HG03342 (cell line): ENCODE measurements around the gene DAGLA.
"Not testable (repeated sequence)": the region's sequence is repeated elsewhere in the genome, so short reads cannot be mapped to it uniquely, and the experiment has no call there.

Experiments
- ATAC-seq: cut with Tn5 transposase; IDR thresholded peaks from one replicate; pipeline ENCODE4 v1.9.1; 2021; ENCODE audit warnings: mild to moderate bottlenecking, moderate library complexity; ENCODE audit not compliant: unreplicated experiment

Gene DAGLA

DNA sequence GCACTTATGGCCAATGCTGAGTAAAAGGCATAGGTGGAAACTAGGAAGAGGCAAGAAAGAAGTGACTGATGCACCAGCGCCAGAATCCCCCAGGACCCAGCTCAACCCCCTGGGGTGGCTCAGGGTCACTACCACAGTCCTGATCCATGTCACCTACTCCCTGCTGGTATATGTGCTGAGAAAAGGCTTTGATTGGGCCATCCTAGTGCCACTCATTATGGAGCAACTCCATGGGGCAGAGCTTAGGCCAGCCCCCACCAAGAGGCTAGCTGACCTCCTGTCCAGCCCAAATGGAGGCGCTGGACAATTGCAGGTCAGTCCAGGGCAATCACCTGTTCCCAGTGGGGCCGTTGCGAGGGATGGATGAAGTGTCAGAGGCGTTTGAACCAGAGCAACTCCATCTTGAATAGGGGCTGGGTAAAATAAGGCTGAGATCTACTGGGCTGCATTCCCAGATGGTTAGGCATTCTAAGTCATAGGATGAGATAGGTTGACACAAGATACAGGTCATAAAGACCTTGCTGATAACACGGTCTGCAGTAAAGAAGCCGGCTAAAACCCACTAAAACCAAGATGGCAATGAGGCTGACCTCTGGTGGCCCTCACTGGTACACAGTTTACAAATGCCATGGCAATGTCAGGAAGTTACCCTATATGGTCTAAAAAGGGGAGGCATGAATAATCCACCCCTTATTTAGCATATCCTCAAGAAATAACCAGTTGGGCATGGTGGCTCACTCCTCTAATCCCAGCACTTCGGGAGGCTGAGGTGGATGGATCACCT, 20.6 kb upstream of the DAGLA start:
- ATAC-seq, result no peak

DNA sequence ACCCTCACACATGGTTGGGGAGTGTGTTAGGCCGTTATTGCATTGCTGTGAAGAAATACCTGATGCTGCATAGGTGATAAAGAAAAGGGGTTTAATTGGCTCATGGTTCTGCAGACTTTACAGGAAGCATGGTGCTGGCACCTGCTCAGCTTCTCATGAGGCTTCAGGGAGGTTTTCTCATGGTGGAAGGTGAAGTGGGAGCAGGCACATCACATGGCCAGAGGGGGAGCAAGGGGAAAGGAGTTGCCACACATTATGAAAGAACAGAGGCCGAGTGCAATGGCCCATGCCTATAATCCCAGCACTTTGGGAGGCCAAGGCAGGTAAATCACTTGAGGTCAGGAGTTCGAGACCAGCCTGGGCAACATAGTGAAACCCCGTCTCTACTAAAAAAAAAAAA, 19.2 kb upstream of the DAGLA start:
- not testable (repeated sequence) for ATAC-seq

DNA sequence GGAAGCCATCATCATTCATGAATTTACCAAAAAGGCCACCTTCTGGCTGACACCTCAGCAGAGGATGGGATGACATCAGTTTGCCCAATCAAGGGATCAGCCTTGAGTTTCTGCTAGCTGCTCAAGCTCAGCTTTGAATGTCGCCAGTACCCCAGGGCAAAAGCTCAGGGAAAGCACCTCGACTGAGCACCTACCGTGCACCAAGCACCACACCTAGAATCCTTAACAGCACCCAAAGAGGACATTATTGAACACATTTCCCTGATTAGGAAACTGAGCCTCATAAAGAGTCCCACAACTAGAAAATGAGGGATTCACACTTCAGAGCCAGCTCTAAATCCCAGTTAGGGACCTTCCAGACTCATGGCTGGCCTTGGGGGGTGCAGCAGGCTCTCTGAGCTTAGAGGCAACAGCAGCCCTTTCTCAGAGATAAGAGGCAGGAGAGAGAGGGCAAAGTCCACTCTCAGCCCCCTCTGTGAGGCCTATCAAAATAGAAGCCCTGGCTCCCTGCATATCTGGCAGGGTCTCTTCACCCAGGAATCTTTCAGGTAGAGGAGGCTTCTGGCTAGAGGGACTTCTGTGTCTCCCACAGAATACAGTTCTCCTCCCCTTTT, 13.4 kb upstream of the DAGLA start:
- no peak for ATAC-seq

DNA sequence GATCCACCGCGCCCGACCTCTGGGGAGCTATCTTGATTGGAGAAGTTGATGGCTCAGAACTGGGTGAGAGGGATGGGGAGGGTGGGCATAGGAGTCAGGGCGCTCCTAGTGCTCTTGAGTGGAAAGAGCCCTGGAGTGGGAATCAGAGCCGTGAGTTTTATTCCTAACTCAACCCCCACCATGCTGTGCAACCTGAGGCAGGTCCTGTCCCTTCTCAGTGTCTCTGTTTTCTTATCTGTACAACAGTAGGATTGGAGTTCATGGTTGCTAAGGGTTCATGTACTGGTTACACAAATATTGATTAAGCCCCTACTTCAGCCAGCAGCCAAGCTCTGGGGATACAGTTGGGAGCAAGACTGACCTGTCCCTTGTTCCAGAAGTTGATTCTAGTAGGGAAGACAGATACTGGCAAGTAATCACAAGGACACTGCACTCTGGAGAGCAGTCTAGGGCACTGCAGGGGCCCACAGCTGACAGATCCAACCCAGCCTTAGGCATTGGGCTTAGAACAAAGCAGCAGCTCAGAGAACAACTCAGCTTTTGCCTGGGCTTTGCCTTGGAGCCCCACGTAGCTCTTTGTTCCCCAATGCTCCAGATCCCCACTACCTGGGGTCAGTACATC, 12.4 kb upstream of the DAGLA start:
- ATAC-seq, result no peak

DNA sequence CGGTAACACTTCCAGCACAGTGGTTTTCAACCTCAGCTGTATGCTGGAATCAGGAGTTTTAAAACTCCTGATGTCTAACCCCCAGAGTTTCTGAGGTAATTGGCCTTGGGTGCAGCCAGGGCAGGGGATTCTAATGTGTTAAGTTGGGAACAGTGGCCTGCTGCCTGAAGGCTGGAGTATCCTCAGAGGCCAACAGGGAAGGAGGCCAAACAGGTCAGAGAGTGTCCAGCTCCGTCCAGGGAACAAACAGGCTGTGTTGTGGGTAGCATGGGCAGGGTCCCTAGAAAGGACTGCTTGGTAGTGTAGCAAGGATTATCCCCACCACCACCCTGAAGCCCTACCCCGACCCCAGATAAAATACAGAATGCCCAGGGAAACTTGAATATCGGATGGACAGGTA, 10.8 kb upstream of the DAGLA start:
- no peak for ATAC-seq

DNA sequence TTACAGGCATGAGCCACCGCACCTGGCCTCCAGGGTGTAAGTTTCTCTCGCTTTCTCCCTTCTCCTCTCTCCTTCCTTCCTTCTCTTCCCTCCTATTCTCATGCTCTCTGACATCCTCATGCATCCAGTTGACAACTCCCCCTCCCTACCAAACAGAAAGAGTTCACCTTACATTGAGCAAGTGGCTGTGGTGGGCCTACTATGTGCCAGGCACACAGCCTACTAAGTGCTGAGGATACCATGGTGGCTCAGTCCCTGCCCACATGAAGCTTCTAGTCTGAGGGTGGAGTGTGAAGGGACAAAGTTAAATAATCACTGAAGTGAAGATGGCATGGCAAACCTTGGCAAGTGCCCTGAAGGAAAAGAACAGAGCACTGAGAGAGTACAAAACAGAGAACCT, 9.6 kb upstream of the DAGLA start:
- ATAC-seq, result no peak

DNA sequence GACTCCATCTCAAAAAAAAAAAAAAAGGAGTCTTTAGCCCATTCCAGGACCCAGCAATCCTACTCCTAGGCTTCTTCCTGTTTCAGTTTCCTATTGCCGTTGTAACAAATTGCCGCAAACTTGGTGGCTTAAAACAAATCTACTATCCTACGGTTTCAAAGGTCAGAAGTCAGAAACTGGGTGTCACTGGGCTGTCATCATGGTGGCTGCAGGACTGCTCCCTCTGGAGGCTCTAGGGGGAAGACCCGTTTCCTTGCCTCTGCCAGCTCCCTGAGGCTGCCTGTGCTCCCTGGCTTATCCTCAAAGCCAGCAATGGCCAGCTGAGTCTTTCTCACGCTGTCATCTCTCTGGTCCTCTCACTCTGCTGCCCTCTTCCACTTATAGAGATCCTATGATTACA, 8.7 kb upstream of the DAGLA start:
- no peak for ATAC-seq

DNA sequence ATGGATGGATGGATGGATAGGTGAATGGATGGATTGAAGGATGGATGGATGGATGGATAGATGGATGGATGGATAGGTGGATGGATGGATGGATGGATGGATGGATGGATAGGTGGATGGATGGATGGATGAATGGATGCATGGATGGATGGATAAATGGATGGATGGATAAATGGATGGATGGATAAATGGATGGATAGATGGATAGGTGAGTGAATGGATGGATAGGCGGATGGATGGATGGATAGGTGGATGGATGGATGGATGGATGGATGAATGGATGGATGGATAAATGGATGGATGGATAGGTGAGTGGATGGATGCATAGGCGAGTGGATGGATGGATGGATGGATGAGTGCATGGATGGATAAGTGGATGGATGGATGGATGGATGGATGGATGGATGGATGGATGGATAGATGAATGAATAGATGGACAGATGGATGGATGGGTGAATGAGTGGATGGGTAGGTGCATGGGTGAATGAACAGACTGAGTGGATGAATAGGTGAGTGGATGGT, 6.2 kb upstream of the DAGLA start:
- ATAC-seq, result not testable (repeated sequence)

DNA sequence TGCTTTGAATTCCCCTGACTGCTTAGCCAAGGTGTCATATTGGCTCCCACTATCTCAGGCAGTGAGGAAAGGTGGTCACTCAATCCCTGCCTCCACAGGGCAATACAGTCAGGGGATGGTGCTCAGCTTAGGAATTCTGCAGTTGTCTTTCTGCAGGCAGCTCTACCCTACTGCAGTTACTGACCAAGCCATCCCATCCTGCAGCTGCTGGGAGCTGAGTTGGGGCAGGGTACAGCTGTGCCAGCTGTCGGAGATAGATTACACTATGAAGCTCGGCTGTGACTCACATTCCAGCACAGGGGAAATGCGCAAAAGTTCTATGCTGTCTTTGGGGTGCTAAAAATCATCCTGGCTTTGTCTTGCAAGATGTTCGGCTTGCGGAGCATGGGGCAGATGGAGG, 4.4 kb upstream of the DAGLA start:
- ATAC-seq, result no peak

DNA sequence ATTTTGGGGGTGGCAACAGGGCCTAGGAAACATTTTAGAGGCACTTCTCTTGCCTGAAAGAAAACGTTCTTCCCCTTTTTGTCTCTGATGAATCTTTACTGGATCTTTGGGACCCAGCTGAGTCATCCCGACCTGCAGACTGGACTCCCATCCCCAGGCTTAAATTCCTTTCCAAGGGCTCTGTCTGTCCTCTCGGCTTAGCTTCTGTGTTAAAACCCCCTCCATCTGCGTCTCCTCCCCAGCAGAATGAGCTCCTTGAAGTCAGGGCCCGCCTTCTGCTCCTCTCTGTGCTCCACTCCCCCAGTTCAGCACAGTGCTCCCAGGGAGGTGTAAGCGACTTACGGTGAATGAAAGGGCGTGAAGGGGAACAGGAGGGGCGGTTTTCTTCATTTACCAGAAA, 895 bp upstream of the DAGLA start:
- ATAC-seq, result no peak

DNA sequence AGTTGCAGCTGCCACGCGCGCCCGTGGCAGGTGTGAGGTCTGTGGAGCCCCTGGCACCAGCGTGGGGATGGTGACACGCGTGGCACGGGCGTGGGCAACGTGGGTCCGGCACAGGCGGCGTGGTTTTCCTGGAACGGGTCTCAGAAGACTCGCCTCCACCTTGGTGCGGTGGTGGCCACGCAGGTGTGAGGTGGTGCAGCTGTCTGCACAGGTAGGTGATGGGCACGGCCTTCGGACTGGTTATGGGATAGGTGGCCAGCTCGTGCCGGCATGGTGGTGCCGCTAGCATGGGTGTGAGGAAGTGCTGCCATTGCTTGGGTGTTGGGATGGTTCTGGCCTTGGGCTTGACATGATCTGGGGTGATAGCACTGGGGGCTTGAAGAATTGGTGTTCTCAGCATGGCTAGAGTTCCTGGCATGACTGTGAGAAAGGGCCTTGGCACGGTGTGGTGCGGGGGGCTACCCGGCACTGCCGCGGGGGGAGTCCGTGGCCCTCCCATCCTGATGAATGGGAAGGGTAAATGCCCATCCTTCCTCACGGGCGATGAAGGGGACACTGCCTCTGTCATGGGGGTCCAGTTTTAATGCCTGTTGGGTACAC, 531 bp downstream of the DAGLA start:
- ATAC-seq, result no peak

DNA sequence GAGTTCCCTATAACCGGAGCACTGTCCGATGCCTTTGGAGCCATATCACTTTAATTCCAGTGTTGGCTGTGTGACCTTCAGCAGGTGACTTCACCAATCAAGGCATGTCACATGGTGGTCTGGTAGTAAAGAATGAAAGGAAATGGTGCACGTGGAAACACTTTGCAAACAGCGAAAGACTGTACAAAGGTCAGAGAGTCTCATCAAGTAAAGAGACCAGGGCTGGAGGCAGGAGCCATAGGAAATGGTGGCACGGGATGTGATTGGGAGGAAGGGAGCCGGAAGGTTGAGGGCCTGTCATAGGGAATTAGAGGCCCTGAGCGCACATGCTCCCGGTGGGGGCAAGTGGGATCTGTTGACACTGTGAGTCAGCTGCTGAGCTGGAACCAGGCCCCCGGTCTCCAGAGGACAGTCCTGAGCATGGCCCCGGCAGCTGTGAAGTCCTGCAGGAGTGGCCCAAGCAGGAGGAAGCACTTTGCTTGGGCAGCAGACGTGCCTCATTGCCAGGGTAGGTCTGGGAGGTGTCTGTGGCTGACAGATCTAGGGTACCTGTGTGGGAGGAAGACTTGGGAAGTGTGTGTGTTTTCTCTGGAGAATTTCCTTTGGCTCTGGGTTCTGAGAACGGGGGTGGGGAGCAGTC, 2.0 kb downstream of the DAGLA start:
- no peak for ATAC-seq

DNA sequence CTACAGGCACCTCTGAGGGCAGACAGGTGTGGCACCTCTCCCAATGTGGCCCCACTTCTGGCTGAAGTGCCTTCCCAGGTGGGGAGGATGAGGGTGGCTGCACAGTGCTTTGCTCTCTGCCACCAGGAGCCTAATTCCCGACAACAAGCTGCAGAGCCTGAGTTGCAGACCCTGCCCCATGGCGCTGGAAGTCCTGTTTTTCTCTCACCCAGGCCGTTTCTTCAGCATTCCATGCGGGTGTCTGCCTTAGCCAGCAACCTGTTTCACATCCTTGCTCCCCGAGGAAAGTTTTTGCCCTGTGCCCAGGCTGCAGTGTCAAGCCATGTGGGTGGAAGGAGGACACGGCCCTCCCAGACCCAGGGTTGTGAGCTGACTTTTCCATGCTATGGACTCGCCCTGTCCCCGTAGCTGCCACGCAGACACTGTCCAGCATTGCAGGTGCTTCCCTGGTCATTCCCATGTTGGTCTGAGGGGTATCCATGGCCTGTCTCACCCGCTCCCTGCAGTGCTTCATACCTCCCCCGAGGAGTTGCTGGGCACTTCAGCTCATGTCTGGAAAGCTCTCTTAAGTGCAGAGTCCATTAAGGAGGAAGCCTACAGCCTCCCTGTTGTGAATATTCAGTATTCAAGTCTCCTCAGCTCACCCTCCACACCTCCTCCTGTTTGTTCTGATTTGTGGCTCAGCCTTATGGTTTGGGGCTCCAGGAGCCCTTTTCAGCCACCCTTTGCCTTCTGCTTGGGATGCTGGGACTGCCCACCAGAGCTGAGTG, 2.9 kb downstream of the DAGLA start:
- ATAC-seq, result no peak

DNA sequence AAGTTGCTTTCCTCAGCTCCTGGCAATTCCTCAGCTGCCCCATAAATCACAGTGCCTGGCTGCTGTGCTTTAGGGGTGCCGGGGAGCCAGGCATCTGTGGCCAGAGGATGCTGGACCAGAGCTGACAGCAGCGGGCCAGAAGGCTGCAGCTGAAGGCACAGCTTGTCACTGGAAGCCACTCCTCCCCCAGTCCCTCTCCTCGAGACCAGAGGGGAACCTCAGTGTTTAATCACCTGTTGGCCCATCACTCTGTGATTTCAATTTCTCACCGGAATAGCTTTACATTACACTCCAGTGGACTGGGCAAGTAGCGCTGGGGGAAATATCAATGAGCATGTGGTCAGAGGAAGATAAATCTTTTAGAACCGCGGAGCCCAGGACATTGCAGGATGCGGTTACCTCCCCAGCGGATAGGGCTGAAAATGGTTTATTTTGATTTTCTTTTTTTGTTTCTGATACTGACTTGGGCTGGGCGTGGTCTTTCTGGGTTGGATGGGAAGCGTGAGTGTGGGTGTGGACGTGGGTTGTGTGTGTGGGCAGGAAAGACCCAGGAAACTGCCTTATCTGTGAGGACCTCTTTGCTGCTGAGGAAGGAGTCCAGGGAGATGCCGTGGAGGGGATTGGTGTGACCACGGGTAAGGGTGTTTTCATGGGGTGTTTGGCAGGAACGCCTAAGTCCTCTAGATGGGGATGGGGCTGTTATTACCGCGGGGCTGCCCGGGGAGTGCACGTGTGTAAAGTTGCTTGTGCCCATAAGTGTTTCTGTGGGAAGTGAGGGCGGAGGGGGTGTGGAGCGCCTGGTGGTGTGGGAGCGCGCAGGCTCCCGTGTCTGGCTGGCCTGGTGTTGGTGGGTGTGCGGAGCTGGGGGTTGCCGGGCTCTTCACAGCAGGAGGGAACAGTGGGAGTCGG, 4.0 kb downstream of the DAGLA start:
- no peak for ATAC-seq

DNA sequence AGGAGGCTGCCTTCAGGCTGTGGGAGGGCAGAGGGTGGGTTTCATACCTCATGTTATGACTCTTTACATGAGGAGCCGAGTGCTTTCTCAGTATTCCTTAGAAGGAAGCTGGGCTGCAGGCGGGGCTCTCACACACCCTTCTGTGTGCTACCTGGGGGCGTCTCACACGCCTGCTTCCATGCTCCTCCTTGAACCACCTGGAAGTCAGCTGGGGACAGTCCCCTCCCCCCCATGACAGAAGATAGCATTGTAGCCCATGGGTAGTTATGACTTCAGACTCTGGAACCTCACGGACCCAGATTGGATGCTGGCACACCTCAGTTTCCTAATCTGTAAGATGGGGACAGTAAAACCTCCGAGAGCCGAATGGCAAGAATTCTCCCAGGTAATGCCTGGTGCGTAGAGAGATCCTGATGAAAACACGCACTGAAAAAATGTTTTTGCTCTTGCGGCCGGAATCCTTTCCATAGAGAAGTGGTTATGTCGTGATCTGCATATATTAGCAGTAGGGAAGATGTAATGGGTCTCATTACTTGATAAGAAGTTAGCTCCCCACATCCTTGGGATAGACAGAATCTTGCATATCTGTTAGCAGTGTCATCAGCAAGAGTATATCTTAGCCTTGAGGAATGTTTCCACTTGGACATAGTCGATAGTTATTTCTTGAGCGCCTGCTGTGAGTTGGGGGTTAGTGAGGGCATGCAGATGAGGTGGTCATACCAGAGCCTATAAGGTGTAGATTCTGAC, 4.9 kb downstream of the DAGLA start:
- ATAC-seq, result no peak

DNA sequence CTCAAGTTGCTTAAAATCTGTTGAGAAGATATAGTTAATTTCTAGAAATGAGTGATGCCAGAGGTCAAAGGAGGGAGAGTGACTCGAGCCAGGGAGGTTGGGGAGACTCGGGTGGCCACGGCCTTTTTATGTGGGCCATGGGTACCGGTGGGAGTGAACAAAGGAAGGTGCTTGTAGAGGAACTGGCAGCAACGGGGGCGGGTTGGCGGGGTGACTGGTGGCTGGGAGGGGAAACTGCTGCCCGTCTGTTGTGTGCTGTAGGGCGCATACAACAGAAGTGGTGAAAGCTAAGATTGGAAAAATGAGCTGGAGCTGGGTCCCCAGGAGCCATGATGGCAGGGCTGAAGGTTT, 5.4 kb downstream of the DAGLA start:
- ATAC-seq, result no peak

DNA sequence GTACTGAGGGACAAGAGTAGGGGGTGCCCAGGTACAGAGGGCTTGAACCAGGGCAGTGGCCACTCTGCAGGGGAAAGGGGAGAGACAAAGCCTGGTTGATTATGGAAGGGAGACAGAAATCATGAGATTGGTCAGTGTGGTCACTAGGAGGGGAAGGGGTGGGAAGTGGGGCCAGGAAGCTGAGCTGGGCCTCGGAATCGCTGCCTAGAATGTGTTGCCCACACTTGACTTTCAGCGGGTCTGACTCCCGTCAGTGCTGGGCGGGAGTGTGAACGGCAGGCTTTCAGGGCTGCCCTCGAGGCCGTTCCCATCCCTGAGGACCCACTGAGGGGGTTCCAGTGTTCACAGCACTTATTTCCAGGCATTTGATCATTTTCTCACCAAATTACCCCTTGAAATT, 5.9 kb downstream of the DAGLA start:
- no peak for ATAC-seq

DNA sequence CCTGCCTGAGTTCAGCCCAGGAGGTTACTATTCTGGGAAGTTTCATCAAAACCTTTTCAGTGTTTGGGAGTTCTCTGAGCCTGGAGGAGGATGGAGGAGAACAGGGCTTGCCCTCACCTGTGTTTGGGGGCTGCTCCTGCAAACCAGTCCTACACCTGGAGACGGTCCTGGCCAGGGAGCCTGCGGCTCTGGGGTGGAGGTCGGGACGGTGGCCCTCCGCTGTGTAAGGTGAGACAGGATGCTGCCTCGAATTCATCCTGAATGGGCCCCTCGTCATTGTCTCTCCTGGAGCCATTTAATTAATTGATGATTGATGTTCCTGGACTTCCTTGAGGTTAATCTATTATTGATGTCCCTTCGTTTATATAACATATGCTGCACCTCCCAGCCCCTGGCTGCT, 6.3 kb downstream of the DAGLA start:
- no peak for ATAC-seq

DNA sequence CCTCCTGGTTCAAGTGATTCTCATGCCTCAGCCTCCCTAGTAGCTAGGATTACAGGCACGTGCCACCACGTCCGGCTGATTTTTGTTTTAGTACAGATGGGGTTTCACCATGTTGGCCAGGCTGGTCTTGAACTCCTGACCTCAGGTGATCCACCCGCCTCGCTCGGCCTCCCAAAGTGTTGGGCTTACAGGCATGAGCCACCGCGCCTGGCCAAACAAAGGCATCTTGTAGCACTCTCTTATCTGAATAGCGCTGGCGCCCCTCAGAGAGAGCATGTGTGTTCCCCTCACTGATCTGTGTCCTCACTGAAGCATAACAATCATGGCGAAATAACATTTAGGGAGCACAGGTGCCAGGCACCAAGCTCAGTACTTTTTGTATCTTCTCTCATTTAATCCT, 7.2 kb downstream of the DAGLA start:
- no peak for ATAC-seq
